Lower leg skin (tissue), 4 donors: Measurements from ENCODE around the gene KCNIP4. TPM values are rescaled to one million over a fixed set of nuclear protein-coding genes. Genes with fewer than 3 reads are reported as not detected.
"Not testable (repeated sequence)": the region's sequence is repeated elsewhere in the genome, so short reads cannot be mapped to it uniquely, and the experiment has no call there.

Experiments
- DNase-seq, 2 donors: peaks; one replicate each; pipeline ENCODE4 v3.0.0-alpha.2; 2019; ENCODE audit warnings: low spot score in 2 of 2
- H3K4me3 ChIP-seq: fragments of 200-600 bp; sonication (generic); 2 replicates; pipeline ENCODE4 v1.5.1; 2017; ENCODE audit warnings: mild to moderate bottlenecking, low read depth; ENCODE audit not compliant: poor library complexity, severe bottlenecking
- POLR2A ChIP-seq, 2 donors: fragments of 450-650 bp; IDR thresholded peaks; one replicate each; pipeline ENCODE4 v1.6.1; 2016 to 2017; ENCODE audit warnings: antibody characterized with exemption in 2 of 2, mild to moderate bottlenecking in 1 of 2, moderate library complexity in 1 of 2
- WGBS, 2 donors: methylation state at CpG; one replicate each; pipeline ENCODE4 v1.1.5; 2018; 5-methylcytosine and 5-hydroxymethylcytosine counted together
- intact Hi-C: fragments of 100-400 bp; cut with DNase I; formaldehyde crosslinking; loops from one replicate; pipeline ENCODE4 v1.15.0; 2023; ENCODE audit warnings: low total_unique reads
- total RNA-seq, 4 donors: library from RNA; depleted of rRNA; stranded (reverse); fragments of >200 nt; gene quantifications; one replicate each; pipeline ENCODE4 v1.1.0, GENCODE V29; 2016
- TF ChIP-seq, protein P1 (sequence below), 3 donors: fragments of 450-650 bp; IDR thresholded peaks; one replicate each; pipeline ENCODE4 v1.5.1; 2016; ENCODE audit warnings: antibody characterized with exemption in 3 of 3, mild to moderate bottlenecking in 3 of 3, moderate library complexity in 2 of 3

KCNIP4 gene
- total RNA-seq, 4 donors from 2014 or later: not detected

DNA sequence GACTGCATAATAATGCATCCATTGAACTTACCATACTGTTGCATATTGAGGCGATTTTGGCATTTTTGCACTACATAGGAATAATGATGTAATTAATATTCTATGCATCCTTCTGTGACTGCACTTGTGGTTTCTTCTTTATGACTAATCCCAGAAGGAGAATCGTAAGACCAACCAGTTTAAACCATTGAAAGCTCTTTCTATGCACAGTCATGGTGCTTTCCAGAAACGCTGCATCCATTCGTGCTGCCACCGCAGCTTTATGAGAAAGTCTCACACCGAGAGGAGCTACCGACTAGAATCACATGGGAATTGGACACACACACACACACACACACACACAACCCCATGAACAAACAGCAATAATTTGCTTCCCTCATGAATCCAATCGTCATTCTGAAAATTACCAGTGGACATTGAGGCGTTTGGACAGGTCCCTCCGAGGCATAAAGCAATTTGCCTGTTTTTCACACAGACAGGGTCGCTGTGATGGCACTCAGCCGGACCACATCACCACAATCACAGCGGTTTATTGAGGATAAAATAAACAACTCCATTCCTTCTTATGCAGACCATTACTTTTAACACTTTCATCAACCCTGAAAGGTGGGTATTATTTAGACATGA, 1184.1 kb downstream of the KCNIP4 start:
- no peak overlapping the region for H3K4me3 ChIP-seq
- TF ChIP-seq, protein P1, sequence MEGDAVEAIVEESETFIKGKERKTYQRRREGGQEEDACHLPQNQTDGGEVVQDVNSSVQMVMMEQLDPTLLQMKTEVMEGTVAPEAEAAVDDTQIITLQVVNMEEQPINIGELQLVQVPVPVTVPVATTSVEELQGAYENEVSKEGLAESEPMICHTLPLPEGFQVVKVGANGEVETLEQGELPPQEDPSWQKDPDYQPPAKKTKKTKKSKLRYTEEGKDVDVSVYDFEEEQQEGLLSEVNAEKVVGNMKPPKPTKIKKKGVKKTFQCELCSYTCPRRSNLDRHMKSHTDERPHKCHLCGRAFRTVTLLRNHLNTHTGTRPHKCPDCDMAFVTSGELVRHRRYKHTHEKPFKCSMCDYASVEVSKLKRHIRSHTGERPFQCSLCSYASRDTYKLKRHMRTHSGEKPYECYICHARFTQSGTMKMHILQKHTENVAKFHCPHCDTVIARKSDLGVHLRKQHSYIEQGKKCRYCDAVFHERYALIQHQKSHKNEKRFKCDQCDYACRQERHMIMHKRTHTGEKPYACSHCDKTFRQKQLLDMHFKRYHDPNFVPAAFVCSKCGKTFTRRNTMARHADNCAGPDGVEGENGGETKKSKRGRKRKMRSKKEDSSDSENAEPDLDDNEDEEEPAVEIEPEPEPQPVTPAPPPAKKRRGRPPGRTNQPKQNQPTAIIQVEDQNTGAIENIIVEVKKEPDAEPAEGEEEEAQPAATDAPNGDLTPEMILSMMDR (IDR thresholded peaks at IDR 0.05): no peak
- no peak for TF ChIP-seq POLR2A (IDR thresholded peaks at IDR 0.05)
- intact Hi-C loops: no loop called here
- DNase-seq: no peak
- 77 to 80% methylated on average over 13 of the region's 13 CpGs for WGBS, 2 donors

DNA sequence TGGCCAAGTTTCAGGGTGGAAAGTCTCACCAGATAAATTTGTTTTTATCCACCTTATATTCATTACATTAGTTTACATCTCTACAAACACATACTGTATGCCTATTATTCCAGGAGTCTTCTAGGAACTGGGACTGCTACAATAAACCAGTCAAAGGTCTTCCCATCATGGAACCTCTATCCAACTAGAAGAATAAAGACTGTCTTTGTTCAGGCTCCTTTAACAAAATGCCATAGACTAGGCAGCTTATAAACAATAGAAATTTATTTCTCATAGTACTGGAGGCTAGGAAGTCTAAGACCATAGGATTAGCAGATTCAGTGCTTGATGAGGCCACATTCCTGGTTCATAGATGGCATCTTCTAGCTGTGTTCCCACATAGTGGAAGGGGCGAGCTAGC, 1186.7 kb downstream of the KCNIP4 start:
- TF ChIP-seq, protein P1 (IDR thresholded peaks at IDR 0.05): no peak
- no peak for TF ChIP-seq POLR2A (IDR thresholded peaks at IDR 0.05)
- intact Hi-C loops: no loop called here
- 93 to 100% methylated on average over 1 of the region's 1 CpG for WGBS, 2 donors
- no peak overlapping the region for H3K4me3 ChIP-seq
- DNase-seq: no peak

DNA sequence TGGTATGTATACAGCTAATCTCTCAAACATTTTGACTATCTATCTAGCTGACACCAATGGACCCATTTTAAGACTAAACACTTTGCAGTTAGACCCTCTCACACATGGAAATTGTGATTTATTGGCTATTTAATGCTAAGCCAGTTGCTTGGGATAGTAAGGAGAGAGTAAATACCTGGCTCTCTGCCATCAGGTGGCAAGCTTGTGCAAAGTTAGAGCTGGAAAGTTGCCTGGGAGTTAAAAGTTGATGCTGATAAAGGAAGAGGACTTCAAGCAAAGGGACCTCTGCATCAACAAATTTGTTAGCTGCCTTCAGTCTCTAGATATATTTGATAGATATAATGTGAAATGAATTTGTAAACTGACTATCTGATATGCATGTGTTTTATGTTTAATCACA, 1187.2 kb downstream of the KCNIP4 start:
- DNase-seq: no peak
- TF ChIP-seq, protein P1 (IDR thresholded peaks at IDR 0.05): no peak
- no peak for TF ChIP-seq POLR2A (IDR thresholded peaks at IDR 0.05)
- H3K4me3 ChIP-seq: no peak overlapping the region
- intact Hi-C loops: no loop called here

DNA sequence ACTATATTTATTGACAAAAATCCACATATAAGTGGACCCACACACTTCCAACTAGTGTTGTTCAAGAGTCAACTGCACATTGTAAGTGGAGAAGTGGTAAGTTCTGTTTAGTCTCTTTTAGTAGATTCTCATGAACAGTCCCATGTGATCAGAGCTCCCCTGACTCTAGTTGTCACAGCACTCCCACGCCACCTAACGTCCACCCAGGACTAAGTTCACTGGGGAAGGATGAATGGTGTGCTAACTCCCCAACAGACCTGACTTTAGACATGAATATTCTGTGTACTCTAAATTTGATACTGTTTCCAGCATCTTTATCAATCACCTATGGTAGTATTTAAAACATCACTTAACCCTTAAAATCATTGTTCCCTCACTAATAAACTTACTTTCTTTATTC, 1188.5 kb downstream of the KCNIP4 start:
- H3K4me3 ChIP-seq: no peak overlapping the region
- intact Hi-C loops: no loop called here
- TF ChIP-seq POLR2A (IDR thresholded peaks at IDR 0.05): no peak
- 88 to 94% methylated on average over 2 of the region's 2 CpGs for WGBS, 2 donors
- no peak for DNase-seq

DNA sequence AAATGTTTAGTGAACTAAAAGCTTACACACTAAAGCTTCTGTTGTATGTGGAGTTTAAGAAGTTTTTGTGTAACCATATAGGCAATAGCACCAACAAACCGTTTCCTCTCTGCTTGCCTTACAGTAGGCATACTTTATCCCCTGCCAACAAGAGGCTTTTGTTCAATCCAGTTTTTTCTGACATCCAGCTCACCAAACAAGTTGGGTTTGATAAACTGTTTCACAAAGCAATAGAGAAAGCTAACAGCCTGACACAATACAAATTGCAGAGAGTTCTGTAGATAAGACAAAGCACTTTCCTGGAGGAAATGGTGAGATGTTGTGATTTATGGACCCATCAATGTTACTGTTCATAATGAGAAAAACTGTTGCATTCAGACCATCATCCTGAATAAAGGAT, 1194.5 kb downstream of the KCNIP4 start:
- DNase-seq: no peak
- intact Hi-C loops: no loop called here
- TF ChIP-seq, protein P1 (IDR thresholded peaks at IDR 0.05): no peak
- no peak for TF ChIP-seq POLR2A (IDR thresholded peaks at IDR 0.05)
- WGBS, 2 donors: 72 to 73% methylated on average over 1 of the region's 1 CpG
- H3K4me3 ChIP-seq: no peak overlapping the region

DNA sequence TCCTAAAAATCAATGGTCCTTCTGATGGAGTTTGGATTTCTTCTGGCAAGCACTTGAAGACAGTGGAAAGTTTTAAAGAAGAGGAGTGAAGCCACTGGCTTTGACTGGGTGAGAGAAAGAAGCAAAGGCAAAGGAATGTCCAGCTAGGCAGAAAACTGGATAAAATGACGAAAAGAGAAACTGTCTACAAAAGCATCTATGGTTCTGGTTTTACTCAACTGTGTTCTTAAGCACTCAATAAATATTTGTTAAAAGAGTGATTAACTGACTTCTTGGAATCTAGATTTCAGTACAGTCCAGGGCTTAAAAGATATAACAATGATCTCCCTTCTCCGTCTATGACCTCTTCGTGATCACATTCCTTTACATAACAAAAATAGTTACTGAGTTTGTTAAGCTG, 1195.9 kb downstream of the KCNIP4 start:
- H3K4me3 ChIP-seq: no peak overlapping the region
- intact Hi-C loops: no loop called here
- TF ChIP-seq, protein P1 (IDR thresholded peaks at IDR 0.05): no peak
- TF ChIP-seq POLR2A (IDR thresholded peaks at IDR 0.05): no peak
- WGBS, 2 donors: 97 to 99% methylated on average over 3 of the region's 3 CpGs
- no peak for DNase-seq

DNA sequence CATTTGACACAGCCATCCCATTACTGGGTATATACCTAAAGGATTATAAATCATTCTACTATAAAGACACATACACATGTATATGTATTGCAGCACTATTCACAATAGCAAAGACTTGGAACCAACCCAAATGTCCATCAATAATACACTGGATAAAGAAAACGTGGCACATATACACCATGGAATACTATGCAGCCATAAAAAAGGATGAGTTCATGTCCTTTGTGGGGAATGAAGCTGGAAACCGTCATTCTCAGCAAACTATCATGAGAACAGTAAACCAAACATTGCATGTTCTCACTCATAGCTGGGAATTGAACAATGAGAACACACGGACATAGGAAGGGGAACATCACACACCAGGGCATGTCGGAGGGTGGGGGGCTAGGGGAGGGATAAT, 1202.6 kb downstream of the KCNIP4 start:
- H3K4me3 ChIP-seq, intact Hi-C loops, DNase-seq: not testable (repeated sequence)
- 88 to 95% methylated on average over 4 of the region's 4 CpGs for WGBS, 2 donors
